ENCODE results near the gene USP53. TPM values are rescaled to one million over a fixed set of nuclear protein-coding genes. Genes with fewer than 3 reads are reported as not detected.

Gene USP53
- total RNA-seq, 4 donors from 2014 or later, result 162 to 204 (median 167) TPM

- TF ChIP-seq CTCF (IDR thresholded peaks at IDR 0.05; ENCODE audit: low read depth), result no peak
Observed at GRCh38 chr4:119237201-119237600, 24.7 kb downstream of the USP53 start.

GRCh38 chr4:119237642-119238041 is 25.1 kb downstream of the USP53 start:
- no peak for TF ChIP-seq CTCF (IDR thresholded peaks at IDR 0.05; ENCODE audit: low read depth)

- no peak for TF ChIP-seq CTCF (IDR thresholded peaks at IDR 0.05; ENCODE audit: low read depth)
Observed at GRCh38 chr4:119238068-119238722, 25.7 kb downstream of the USP53 start.

GRCh38 chr4:119240128-119240527 is 27.6 kb downstream of the USP53 start:
- no peak for TF ChIP-seq CTCF (IDR thresholded peaks at IDR 0.05; ENCODE audit: low read depth)

- TF ChIP-seq CTCF (IDR thresholded peaks at IDR 0.05; ENCODE audit: low read depth), result no peak
Observed at GRCh38 chr4:119240568-119240967, 28.1 kb downstream of the USP53 start.

GRCh38 chr4:119242417-119242816 is 29.9 kb downstream of the USP53 start:
- TF ChIP-seq CTCF (IDR thresholded peaks at IDR 0.05; ENCODE audit: low read depth), result no peak

GRCh38 chr4:119243868-119244267 is 31.4 kb downstream of the USP53 start:
- TF ChIP-seq CTCF (IDR thresholded peaks at IDR 0.05; ENCODE audit: low read depth), result no peak
